Panc1 (cell line): Measurements from ENCODE around the gene OR8B4.

ENCODE experiments used
- CTCF ChIP-seq: fragments of 450-650 bp; IDR thresholded peaks from 2 replicates; pipeline ENCODE4 v1.5.1; 2017; ENCODE audit warnings: mild to moderate bottlenecking
- POLR2AphosphoS5 ChIP-seq: IDR thresholded peaks from 2 replicates; pipeline ENCODE4 v1.6.1; 2012; ENCODE audit warnings: mild to moderate bottlenecking, low read depth, low read length, moderate library complexity
- SIN3A ChIP-seq: IDR thresholded peaks from 2 replicates; pipeline ENCODE4 v1.6.1; 2012; ENCODE audit warnings: low read depth, mild to moderate bottlenecking, low read length, moderate library complexity, borderline replicate concordance; ENCODE audit not compliant: insufficient read depth
- TCF7L2 ChIP-seq: IDR thresholded peaks from 2 replicates; pipeline ENCODE4 v1.6.1; 2011; ENCODE audit warnings: mild to moderate bottlenecking, low read depth, low read length, inconsistent platforms
- TF ChIP-seq, protein P1 (sequence below), 2 experiments: IDR thresholded peaks; 2 replicates each; pipeline ENCODE4 v1.6.1; 2011 to 2012; ENCODE audit warnings: low read depth in 2 of 2, control low read depth in 1 of 2, low read length in 1 of 2, mild to moderate bottlenecking in 1 of 2, moderate library complexity in 1 of 2; ENCODE audit not compliant: insufficient read depth in 1 of 2

DNA sequence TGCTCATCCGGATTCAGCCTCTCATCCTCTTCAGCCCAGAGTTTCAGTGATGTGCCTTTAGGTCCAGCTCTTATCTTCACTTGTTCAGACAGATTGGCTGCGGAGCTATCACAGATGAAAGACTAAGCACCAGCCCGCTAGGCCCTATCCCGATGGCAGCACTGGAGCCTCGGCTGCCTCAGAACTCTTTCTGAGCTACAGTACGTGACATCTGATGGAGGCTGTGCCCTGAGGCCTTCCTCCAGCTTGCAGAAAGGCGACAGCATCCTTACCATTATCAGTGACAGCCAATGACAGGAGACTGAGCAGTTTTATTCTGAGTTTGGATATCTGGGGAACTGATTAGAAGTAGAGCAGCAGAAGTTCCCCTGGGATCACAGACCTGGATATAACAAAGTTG is 16.8 kb upstream of the OR8B4 start:
- no peak for TF ChIP-seq CTCF
- TF ChIP-seq, protein P1, sequence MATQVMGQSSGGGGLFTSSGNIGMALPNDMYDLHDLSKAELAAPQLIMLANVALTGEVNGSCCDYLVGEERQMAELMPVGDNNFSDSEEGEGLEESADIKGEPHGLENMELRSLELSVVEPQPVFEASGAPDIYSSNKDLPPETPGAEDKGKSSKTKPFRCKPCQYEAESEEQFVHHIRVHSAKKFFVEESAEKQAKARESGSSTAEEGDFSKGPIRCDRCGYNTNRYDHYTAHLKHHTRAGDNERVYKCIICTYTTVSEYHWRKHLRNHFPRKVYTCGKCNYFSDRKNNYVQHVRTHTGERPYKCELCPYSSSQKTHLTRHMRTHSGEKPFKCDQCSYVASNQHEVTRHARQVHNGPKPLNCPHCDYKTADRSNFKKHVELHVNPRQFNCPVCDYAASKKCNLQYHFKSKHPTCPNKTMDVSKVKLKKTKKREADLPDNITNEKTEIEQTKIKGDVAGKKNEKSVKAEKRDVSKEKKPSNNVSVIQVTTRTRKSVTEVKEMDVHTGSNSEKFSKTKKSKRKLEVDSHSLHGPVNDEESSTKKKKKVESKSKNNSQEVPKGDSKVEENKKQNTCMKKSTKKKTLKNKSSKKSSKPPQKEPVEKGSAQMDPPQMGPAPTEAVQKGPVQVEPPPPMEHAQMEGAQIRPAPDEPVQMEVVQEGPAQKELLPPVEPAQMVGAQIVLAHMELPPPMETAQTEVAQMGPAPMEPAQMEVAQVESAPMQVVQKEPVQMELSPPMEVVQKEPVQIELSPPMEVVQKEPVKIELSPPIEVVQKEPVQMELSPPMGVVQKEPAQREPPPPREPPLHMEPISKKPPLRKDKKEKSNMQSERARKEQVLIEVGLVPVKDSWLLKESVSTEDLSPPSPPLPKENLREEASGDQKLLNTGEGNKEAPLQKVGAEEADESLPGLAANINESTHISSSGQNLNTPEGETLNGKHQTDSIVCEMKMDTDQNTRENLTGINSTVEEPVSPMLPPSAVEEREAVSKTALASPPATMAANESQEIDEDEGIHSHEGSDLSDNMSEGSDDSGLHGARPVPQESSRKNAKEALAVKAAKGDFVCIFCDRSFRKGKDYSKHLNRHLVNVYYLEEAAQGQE (IDR thresholded peaks at IDR 0.05; ENCODE audit: insufficient read depth in 1 of 2, low read depth in 2 of 2, low read length in 1 of 2) = no peak
- no peak for TF ChIP-seq TCF7L2
- TF ChIP-seq POLR2AphosphoS5 = no peak
- TF ChIP-seq SIN3A = no peak
